Epithelial cell of esophagus (primary cell): ENCODE results near the gene POLR3C.
A peak's percentile ranks its signal among the peaks of the same experiment; 100 is the strongest.

Experiments used
- DNase-seq: peaks from one replicate; pipeline ENCODE4 v3.0.0; 2010; ENCODE audit warnings: low read depth
- H3K4me3 ChIP-seq: 2 replicates; pipeline ENCODE4 v1.5.1; 2011; ENCODE audit warnings: mild to moderate bottlenecking, low read length, control low read depth
- TF ChIP-seq, protein P1 (sequence below): IDR thresholded peaks from 2 replicates; pipeline ENCODE4 v1.5.1; 2011; ENCODE audit warnings: low read depth, mild to moderate bottlenecking, low read length, control low read depth, inconsistent platforms; ENCODE audit not compliant: insufficient read depth; ENCODE audit errors: missing control alignments

The POLR3C gene, protein sequence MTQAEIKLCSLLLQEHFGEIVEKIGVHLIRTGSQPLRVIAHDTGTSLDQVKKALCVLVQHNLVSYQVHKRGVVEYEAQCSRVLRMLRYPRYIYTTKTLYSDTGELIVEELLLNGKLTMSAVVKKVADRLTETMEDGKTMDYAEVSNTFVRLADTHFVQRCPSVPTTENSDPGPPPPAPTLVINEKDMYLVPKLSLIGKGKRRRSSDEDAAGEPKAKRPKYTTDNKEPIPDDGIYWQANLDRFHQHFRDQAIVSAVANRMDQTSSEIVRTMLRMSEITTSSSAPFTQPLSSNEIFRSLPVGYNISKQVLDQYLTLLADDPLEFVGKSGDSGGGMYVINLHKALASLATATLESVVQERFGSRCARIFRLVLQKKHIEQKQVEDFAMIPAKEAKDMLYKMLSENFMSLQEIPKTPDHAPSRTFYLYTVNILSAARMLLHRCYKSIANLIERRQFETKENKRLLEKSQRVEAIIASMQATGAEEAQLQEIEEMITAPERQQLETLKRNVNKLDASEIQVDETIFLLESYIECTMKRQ

DNA sequence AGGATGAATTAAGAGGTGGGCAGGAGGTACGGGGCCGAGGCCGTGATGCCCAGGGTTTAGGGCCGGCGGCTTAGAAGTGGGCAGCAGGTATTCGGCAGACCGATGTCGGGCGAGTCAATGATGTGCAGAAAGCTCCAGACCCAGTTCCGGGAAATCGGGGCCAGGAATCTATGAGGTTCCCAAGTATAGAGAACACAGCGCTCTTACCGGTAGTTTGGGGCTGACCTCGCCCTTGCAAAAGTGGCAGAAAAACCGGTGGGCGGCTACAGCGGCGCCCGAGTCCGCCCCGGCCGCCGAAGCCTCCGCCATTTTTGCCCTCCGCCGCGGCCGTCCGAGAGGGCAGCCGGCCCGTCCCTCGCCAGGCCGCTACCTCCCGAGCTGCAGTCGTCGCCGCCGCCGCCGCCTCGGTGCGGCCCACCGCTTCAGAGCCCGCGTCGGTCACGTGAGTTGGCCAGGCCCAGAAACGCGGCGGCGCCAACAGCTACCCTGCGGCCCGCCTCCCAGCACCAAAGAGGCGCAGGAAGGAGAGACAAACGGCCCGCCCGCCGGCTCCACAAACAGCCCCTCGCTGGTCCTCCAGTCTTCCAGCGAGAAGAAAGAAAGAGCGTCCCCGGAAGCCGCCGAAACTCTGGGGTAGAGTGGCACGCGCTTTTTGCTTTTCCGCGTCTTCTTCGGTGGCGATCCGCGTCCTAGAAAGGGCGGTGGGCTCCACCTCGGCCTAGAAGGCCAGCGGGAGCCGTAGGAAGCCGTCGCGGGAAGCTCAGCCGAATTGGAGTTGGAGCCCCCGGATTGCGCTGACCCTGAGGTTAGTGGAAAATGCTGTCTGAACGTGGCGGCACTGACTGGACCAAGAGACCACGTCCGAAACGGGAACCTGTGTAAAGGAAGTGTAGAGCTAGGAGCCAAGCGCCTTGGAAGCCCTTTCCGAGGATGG is at the start of gene POLR3C, which contains the start of gene RNF115:
POLR3C (plus strand) TSS at position 636 of the 934 bp plus-strand sequence. CDS start 1,577 bp downstream, outside the sequence.
RNF115 (minus strand) TSS at position 531 of the 934 bp plus-strand sequence; CDS start at position 309, 222 bp downstream.
- DNase-seq: peak; percentile 91
- TF ChIP-seq, protein P1, sequence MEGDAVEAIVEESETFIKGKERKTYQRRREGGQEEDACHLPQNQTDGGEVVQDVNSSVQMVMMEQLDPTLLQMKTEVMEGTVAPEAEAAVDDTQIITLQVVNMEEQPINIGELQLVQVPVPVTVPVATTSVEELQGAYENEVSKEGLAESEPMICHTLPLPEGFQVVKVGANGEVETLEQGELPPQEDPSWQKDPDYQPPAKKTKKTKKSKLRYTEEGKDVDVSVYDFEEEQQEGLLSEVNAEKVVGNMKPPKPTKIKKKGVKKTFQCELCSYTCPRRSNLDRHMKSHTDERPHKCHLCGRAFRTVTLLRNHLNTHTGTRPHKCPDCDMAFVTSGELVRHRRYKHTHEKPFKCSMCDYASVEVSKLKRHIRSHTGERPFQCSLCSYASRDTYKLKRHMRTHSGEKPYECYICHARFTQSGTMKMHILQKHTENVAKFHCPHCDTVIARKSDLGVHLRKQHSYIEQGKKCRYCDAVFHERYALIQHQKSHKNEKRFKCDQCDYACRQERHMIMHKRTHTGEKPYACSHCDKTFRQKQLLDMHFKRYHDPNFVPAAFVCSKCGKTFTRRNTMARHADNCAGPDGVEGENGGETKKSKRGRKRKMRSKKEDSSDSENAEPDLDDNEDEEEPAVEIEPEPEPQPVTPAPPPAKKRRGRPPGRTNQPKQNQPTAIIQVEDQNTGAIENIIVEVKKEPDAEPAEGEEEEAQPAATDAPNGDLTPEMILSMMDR: no peak
- H3K4me3 ChIP-seq: peak within 1 kb of the TSS; percentile 88

DNA sequence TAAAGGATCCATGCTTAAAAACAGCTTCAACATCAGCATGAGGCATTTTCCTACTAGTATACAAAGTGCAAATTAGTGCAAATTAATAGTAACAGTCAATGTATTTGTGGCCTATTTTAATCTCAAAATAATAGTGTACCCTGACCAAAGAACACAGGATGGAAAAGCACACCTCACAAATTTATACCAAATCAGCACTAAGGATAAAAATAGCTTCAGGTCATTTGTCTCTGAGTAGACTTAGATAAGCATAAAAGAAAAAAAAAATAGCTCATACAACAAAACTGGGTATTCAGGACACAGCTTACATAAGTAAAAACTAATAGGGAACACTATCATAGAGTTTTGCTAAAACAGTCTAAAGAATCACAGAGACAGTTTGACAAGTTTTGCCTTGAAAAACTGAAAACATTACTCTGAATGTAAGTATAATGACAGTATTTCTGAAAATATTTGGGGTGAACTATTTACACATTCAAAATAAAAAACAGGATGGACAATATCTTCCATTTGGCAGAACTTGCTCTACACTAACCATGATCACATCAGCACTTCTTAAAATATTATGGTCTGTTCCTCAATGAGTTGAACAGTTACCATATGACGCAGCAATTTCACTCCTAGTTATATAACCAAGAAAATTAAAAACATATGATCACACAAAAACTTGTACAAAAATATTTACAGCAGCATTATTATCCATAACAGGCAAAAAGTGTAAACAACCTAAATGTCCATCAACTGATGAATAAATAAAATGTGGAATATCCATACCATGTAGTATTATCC is 46.4 kb upstream of the POLR3C start:
- DNase-seq: no peak
- TF ChIP-seq, protein P1: no peak

DNA sequence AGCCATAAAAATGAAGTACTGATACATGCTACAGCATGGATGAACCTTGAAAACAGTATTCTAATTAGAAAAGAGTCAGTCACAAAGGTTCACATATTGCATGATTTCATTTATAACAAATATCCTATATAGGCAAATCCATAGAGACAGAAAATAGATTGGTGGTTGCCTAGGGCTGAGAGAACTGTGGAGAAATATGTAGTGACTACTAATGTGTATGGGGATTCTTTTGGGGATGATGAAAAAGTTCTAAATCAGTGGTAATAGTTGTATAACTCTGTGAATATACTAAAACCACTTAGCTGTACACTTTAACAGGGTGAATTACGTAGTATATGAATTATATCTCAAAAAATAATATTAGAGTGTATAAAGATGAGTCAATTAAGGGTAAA is 45.9 kb upstream of the POLR3C start:
- DNase-seq: no peak
- H3K4me3 ChIP-seq: no peak overlapping the region
- TF ChIP-seq, protein P1: no peak

More for the DNA sequence above, 46.4 kb upstream of the POLR3C start:
- H3K4me3 ChIP-seq: no peak overlapping the region

DNA sequence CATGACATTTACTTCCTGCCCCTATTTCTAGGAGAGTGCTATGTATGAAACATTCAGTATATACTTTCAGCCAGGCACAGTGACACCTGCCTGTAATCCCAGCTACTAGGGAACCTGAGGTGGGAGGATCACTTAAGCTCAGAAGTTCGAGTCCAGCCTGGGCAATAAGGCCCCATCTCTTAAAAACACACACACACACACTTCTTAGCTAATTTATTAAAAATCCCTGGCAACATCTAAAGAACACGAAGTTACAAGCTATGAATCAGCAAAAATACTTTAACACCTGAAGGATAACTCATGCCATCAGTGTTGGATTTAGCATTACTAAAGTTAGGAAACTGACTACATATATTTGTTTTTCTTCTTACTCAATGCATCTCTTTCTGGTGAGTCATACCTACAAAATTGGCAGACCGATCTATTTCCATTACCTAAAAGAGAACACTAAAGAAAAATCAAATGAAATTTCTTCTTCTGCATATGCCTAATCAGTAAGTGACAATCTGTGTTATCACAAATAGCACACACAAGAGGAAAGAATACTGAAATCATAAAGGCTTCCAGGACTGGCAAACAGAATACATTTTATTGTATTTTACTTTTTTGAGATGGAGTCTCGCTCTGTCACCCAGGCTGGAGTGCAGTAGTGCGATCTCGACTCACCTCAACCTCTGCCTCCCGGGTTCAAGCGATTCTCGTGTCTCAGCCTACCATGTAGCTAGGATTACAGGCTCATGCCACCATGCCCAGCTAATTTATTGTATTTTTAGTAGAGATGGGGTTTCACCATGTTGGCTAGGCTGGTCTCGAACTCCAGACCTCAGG is 41.5 kb upstream of the POLR3C start:
- H3K4me3 ChIP-seq: no peak overlapping the region
- TF ChIP-seq, protein P1: no peak
- DNase-seq: peak; percentile 94

DNA sequence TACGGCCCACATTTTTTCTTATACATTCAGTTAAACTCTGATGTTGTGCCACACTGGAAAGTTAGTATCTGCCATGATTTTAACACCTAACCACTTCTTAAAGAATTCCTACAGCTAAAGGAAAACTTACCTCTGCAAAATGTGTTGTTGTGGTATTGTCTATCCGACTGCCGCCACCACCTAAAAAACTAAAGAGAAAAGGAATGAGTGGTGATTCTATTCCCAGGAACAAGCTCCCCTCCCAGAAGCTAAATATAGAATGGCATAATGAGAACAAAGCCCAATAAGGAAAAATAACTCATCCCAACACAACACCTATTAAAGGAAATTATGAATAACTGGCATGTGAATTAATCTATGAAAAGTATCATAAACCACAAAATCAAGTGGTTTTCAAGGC is 39.6 kb upstream of the POLR3C start:
- TF ChIP-seq, protein P1: no peak
- DNase-seq: no peak
- no peak overlapping the region for H3K4me3 ChIP-seq

DNA sequence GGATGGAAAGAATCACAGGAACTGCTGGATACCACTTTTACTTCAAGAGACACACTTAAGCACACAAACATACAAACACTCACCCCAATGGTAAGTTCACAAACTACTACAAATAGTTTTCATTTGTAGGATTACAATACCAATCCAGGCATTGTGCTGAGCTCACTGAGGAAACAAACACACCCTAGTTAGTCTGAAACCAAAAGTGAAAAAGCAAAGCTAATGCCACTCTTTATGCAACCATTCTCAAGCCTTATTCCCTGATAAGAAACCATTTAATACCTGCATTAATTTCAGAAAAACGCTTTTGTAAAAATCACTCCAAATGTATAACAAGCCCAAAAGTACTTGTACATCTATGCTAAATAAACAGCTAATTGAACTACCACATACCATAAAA is 38.5 kb upstream of the POLR3C start:
- DNase-seq: peak; percentile 48
- TF ChIP-seq, protein P1: no peak
- H3K4me3 ChIP-seq: no peak overlapping the region
